Measurements from ENCODE around the gene PSMG3. TPM values are rescaled to one million over a fixed set of nuclear protein-coding genes. Genes with fewer than 3 reads are reported as not detected.

Gene PSMG3
- total RNA-seq, 1 donor from 2014 or later = 35.2 TPM

GRCh38 chr7:1562597-1563051, 7.2 kb downstream of the PSMG3 start:
- Mint-ChIP-seq H3K27me3 (no peaks in the 10 kb centered on the region), H3K4me3 (no peak overlapping the region), H3K4me1 (ENCODE audit: unreplicated experiment) (peaks cover 16% of the 10 kb centered on the region), H3K9me3 (no peaks in the 10 kb centered on the region), H3K27ac (no peak overlapping the region), H3K36me3 (peaks cover 3% of the 10 kb centered on the region)
- DNase-seq (ENCODE audit: extremely low spot score, unreplicated experiment) = no peak
- no peak for TF ChIP-seq CTCF (conservative IDR thresholded peaks at IDR 0.05)

GRCh38 chr7:1562116-1562515, 7.7 kb downstream of the PSMG3 start:
- no peak for TF ChIP-seq CTCF (conservative IDR thresholded peaks at IDR 0.05)
- peaks cover under 1% of the 10 kb centered on the region for H3K36me3 Mint-ChIP-seq
- DNase-seq (ENCODE audit: extremely low spot score, unreplicated experiment) = no peak
- H3K4me3 Mint-ChIP-seq = no peak overlapping the region
- no peak overlapping the region for H3K27ac Mint-ChIP-seq
- no peaks in the 10 kb centered on the region for H3K27me3 Mint-ChIP-seq
- peaks cover 15% of the 10 kb centered on the region for H3K4me1 Mint-ChIP-seq (ENCODE audit: unreplicated experiment)
- H3K9me3 Mint-ChIP-seq = no peaks in the 10 kb centered on the region

- Mint-ChIP-seq H3K4me1 (ENCODE audit: unreplicated experiment) (peaks cover 18% of the 10 kb centered on the region), H3K36me3 (no peaks in the 10 kb centered on the region), H3K27ac (no peak overlapping the region), H3K4me3 (peak overlapping the region; percentile 22), H3K27me3 (no peaks in the 10 kb centered on the region), H3K9me3 (no peaks in the 10 kb centered on the region)
- no peak for DNase-seq (ENCODE audit: extremely low spot score, unreplicated experiment)
- TF ChIP-seq CTCF (conservative IDR thresholded peaks at IDR 0.05) = no peak
These were observed 8.5 kb downstream of the PSMG3 start for GRCh38 chr7:1561036-1561940.

GRCh38 chr7:1560620-1561031, 9.2 kb downstream of the PSMG3 start:
- Mint-ChIP-seq H3K36me3 (no peaks in the 10 kb centered on the region), H3K27ac (no peak overlapping the region), H3K4me1 (ENCODE audit: unreplicated experiment) (peaks cover 19% of the 10 kb centered on the region), H3K9me3 (no peaks in the 10 kb centered on the region), H3K27me3 (no peaks in the 10 kb centered on the region), H3K4me3 (no peak overlapping the region)
- no peak for TF ChIP-seq CTCF (conservative IDR thresholded peaks at IDR 0.05)
- no peak for DNase-seq (ENCODE audit: extremely low spot score, unreplicated experiment)

- no peak overlapping the region for H3K4me3 Mint-ChIP-seq
- no peaks in the 10 kb centered on the region for H3K9me3 Mint-ChIP-seq
- no peaks in the 10 kb centered on the region for H3K27me3 Mint-ChIP-seq
- H3K4me1 Mint-ChIP-seq (ENCODE audit: unreplicated experiment) = peaks cover 19% of the 10 kb centered on the region
- H3K27ac Mint-ChIP-seq = no peak overlapping the region
- no peak for TF ChIP-seq CTCF (conservative IDR thresholded peaks at IDR 0.05)
- peak; percentile 68 for DNase-seq (ENCODE audit: extremely low spot score, unreplicated experiment)
- no peaks in the 10 kb centered on the region for H3K36me3 Mint-ChIP-seq
These were observed 9.9 kb downstream of the PSMG3 start for GRCh38 chr7:1559626-1560590.
